GM10266 (cell line): ENCODE measurements around the gene FGFBP2.

Experiments used
- DNase-seq: peaks from one replicate; pipeline ENCODE4 v3.0.0; 2012; ENCODE audit errors: extremely low spot score
- CTCF ChIP-seq: IDR thresholded peaks from 2 replicates; pipeline ENCODE4 v1.5.1; 2012; ENCODE audit warnings: mild to moderate bottlenecking, low read depth; ENCODE audit not compliant: control insufficient read depth, insufficient read depth; ENCODE audit errors: missing control alignments

Gene FGFBP2

GRCh38 chr4:15963001-15963451, at the start of gene FGFBP2:
TSS of gene FGFBP2 (minus strand) at chr4:15963175. CDS start at chr4:15963129, 46 bp downstream.
- DNase-seq, result no peak
- peak; percentile 41 for TF ChIP-seq CTCF

- no peak for DNase-seq
- TF ChIP-seq CTCF, result no peak
Measured at GRCh38 chr4:16011173-16011572, 48.2 kb upstream of the FGFBP2 start.

GRCh38 chr4:16009153-16009552, 46.2 kb upstream of the FGFBP2 start:
- TF ChIP-seq CTCF, result no peak
- no peak for DNase-seq

- TF ChIP-seq CTCF, result no peak
- no peak for DNase-seq
Measured at GRCh38 chr4:16007471-16008095, 44.6 kb upstream of the FGFBP2 start.

- no peak for DNase-seq
- TF ChIP-seq CTCF, result no peak
Measured at GRCh38 chr4:16006771-16007446, 43.9 kb upstream of the FGFBP2 start.

- TF ChIP-seq CTCF, result no peak
- DNase-seq, result no peak
Measured at GRCh38 chr4:16005676-16006075, 42.7 kb upstream of the FGFBP2 start.

- peak; percentile 89 for TF ChIP-seq CTCF
Measured at GRCh38 chr4:16001484-16001858, 38.5 kb upstream of the FGFBP2 start.

More at GRCh38 chr4:16001484-16001858, 38.5 kb upstream of the FGFBP2 start:
- peak; percentile 72 for DNase-seq
